ENCODE data around the gene PPP1R27.

DNA sequence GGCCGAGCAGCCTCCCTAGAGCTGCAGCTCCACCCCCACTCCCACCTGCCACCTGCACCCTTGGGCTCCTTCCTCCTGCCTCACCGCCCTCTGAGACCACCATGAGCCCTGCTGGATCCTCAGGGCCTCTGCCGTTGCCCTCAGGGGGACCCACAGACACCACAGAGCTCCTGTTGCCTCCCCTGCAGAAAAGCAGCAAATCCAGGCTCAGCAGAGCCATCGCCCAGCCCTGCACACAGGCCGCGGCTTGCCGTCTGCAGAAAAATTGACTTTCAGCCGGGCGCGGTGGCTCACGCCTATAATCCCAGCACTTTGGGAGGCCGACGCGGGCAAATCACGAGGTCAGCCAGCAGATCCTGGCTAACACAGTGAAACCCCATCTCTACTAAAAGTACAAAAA is 7.0 kb upstream of the PPP1R27 start:
- no peak for TF ChIP-seq SIN3A (IDR thresholded peaks at IDR 0.05; ENCODE audit: borderline replicate concordance, insufficient read depth, low read length)
- TF ChIP-seq REST (IDR thresholded peaks at IDR 0.05; ENCODE audit: insufficient read depth in 1 of 2, low read depth in 2 of 2, low read length in 2 of 2), result no peak
- TF ChIP-seq TAF1 (IDR thresholded peaks at IDR 0.05; ENCODE audit: borderline replicate concordance, insufficient read depth, low read length), result no peak
- no peak; the same call in 1 of the 2 replicates for TF ChIP-seq POLR2AphosphoS5 (IDR thresholded peaks at IDR 0.05; ENCODE audit: low read depth, low read length)
- no peak for TF ChIP-seq FOXP2 (optimal IDR thresholded peaks at IDR 0.05; ENCODE audit: borderline replicate concordance, extremely low read depth, extremely low read length, insufficient read depth)

Measured in PFSK-1 (cell line).